UCSD-AML1 (cell line): Measurements from ENCODE around the gene LHPP.

ENCODE experiments used
- DNase-seq: peaks from one replicate; lab custom pipeline; 2025; ENCODE audit not compliant: unreplicated experiment; lab: John Stamatoyannopoulos, UW

Gene LHPP

DNA sequence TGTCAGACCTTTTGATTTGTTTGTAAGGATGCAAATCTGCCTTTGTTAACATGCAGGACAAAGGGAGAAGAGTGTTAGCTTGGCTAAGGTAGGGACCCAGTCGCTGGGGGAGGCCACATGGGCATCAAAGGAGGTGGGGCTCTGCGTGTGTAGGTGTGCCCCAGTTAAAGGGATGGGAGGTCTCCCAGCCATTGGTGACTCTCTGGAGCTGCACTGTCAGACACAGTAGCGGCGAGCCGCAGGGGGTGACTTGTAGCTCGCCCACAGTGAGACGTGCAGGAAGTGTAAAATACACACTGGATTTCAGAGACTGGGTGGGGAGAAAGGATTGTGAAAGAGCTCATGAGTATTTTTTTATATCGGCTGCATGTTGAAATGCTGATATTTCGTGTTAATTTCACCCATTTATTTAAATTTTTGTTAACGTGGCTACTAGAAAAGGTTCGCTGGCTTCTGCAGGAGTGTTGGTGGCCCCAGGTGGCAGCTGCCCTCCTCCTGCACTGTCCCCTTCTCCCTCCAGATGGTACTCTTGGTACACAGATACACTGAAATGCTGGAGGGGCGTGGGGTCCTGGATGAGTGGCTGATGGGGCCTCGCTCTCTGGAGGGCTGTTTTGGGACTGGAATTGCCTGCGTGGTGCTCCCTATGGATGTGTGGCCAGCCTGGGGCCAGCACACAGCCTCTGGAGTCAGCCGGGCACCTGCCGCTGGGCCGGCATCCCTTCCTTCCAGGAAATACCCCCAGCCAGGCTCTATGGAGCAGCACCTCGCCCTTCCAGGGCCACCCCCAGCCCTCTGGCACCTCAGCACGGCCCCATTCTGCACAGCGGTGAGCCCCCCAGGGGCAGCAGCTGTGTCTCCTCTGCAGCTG lies 59.2 kb downstream of the LHPP start:
- no peak for DNase-seq

DNA sequence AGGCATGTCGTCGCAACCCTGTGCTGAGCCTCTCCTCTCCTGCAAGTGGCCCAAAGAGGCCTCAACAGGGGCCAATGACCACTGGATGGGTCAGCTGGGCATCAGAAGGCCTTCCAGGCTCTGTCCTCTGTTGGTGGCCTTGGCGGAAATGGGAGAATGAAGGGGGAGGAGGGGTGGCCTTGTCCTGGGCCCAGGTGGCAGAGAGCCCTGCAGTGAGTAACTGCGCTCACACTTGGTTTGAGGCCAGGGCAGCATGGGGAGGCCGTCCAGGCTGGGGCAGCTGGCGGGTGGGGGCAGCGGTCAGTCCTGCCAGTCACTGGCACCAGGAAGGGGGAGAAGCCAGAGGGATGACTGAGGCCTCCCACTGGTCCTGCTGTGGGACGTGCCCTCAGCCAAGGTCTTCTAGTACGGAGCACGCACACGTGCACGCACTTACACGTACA lies 59.8 kb downstream of the LHPP start:
- no peak for DNase-seq

DNA sequence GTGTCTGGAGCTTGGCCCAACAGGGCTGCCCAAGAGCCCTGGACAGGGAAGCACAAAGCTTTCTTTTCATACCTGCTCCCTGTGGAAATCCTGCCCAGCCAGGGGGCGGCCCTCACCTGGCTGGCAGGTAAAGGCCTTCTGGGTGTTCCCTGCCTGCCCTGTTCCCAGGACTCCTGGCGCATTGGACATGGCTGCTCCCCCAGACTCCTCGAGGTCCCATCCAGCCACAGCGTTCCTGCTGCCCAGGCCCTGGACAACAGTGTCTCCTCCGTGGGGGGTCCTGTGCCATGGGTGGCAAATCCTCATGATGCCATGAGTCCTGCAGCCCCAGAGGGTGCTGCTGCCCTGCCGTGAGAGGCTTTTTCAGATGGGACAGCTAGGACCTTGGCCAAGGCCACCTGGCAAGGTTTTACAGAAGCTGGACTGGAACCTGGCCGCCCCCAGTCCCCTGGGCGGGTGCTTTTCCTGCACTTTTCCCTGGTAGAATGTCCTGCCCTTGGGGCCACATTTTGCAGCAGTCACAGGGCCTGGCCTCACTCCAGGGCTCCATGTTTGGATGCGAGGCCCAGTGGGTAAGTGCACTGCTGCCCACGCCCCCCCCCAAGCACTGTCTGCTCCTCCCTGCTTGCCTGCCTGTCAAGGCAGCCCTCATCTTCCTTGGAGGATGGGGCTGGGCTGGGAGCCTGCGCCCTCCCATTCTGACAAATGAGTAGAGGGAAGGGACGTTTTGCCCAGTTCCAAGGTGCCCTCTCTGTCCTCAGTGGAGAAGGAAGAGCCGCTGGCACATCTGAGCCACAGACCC lies 60.7 kb downstream of the LHPP start:
- DNase-seq = no peak

DNA sequence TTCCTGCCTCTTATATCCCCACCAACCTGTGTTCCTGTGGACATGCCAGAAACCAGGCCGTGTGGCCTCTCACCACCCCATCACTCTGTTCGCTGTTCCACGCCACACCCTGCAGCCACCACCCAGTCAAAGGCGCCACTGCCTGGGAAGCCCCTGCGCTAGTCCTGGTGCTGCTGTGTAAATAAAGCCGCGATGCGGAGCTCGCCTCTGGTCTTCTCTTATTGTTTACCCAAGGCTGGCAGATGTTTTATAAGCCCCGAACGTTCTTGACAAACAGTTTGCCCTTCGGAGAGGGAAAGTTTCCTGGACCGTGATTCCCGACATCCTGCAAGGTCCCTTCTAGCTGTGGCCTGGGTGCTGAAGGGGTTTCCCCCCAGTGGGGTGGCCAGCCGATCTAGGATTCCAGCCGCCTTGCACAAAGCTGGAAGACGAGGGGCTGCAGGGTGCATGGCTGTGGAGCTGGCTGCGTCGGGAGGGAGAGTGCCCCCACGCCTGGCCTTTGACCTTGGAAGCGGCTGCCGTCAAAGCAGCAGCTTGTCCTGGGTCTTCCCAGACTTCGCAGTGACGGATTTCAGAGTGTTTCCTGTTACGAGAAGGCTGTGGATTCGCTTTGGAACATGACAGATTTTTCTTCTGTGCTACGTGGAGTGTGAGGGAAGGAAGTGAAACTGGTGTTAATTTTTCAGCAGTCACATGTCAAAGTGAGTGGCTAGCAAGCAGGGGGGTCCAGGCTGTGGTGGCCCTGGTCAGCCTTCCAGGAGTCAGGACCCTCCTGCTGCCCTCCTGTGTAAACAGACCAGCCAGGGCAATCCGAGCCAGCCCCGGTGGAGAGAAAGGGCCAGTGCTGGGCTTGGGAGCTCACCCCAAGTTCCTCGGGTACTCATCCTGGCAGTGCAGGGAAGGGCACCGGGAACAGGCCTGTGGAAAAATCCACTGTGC lies 61.6 kb downstream of the LHPP start:
- no peak for DNase-seq

DNA sequence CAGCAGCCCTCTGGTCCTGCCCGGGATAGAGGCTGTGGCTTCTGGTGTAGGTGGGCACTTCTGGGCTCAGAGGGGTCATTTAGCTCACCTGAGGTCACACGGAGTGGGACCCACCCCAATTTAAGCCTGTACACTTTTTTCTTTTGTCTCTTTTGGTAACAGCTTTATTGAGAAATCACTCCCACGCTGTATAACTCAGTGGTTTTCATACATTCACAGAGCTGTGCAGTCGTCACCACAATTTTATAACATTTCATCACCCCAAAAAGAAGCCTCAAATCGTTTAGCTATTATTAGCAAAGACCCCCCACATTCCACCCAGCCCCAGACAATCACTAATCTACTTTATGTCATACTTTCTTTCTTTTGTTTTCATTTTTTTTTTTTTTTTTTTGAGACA lies 62.3 kb downstream of the LHPP start:
- no peak for DNase-seq

DNA sequence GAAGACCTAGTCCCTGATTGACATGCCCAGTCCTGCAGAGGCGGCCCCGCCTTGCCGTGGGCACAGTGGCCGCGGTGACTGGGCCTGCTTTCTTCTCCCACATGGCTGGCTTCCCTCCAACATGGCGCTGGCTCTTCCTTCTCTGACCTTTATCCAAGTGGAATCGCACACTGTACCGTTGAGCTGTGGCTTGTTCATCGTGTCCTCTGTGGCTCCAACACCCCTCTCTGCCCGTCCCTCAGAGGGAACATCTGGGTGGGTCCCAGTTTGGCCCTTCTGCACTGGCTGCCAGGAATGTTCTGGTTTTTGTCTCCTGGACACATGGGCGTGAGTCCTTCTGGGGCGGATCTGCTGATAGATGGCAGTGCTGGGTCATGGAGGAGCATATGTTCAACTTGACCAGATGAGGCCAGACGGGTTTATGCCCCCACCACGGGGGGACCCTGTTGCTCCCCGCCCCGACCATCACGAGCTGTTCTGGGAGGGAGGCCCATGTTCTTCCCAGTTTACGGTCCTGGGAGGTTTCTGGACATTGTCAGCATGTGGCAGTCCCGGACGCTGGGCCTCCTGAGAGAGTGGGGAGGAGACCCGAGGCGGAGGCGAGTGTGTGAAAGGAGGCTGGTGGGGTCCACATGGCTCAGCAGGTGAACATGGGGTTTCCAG lies 63.5 kb downstream of the LHPP start:
- DNase-seq = no peak

DNA sequence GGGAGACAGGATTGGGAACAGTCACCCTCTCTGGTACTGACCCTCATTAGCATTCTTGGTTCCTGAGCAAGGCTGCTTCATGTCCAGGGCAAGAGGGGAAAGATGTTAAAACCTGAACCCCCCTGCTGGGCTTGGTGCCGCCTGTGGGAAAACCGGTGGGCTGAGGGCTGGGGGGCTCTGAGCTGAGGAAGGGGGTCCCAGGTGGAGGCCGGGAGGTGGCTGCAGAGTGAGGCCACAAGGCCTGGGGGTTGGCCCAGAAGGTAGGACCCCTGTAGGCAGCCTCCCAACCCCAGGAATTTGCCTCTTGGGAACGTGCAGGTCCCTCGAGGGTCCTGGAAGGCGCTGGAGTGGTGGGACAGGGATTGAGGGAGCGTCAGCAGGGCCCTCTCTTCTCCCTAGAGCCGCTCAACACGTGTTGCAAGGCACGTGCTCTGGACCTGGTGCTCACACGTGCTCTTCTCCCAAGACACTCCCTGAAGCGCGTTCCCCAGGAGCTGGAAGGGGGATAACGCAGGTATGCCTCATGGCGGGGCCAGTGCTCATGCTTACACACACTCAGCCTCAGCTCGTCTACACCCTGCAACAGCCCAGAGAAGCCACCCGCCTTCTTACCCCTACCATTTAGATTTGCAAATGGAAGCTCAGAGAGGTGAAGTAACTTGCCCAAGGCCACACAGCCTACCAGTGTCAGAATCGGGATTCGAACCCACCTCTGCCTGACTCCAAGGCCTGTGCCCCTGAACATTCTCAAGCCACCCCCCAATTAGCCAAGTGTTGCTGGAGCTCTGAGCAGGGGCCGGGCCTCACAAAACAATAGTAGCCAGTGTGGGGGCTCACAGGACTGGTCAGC lies 64.4 kb downstream of the LHPP start:
- no peak for DNase-seq

DNA sequence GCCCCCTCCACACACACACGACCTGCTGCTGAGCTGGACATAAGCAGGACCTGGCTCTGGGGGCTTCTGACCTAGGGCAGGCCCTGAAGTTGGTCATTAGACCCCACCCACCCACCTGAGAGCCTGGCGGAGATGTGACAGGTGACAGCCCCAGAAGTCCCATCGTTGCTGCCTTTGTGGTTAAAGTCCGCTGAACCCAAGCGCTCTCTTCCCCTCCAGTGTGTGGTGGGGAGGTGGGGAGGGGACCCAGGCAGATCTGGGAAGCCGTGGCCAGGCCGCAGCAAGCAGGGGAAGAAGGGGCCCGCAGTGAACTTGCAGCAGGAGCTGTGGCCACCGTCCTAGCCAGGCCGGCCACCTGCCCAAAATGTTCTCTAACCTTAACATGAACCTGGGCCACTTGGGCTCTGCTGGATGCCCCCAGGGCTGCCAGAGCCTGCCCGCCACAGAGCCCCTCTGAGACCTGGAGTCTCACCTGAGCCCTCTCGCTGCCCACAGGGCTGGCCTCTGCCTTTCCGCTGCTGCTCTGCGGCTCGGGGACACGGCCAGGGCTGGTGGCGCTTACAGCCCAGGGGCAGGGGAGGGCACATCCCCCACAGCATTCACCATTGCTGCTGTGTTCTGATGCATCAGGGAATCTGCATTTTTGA lies 65.1 kb downstream of the LHPP start:
- no peak for DNase-seq

DNA sequence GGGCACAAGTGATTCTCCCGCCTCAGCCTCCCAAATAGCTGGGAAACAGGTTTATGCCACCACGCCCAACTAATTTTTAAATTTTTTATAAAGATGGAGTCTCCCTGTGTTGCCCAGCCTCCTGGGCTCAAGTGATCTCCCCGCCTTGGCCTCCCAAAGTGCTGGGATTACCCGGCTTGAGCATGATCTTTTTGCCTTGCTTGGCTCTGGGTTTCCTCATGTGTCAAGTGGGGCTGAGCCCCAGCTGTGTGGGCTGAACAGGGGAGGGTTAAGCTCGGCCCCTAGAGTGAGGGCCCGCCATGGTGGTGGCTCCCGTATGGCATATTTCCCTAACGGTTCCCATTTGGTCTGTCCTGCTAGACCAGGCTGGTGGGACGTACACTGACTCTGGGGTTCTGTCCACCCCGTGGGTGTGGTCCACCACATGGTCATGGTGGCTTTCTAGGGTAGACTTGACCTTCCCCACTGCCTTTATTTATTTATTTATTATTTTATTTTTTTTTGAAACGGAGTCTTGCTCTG lies 66.3 kb downstream of the LHPP start:
- DNase-seq = no peak

DNA sequence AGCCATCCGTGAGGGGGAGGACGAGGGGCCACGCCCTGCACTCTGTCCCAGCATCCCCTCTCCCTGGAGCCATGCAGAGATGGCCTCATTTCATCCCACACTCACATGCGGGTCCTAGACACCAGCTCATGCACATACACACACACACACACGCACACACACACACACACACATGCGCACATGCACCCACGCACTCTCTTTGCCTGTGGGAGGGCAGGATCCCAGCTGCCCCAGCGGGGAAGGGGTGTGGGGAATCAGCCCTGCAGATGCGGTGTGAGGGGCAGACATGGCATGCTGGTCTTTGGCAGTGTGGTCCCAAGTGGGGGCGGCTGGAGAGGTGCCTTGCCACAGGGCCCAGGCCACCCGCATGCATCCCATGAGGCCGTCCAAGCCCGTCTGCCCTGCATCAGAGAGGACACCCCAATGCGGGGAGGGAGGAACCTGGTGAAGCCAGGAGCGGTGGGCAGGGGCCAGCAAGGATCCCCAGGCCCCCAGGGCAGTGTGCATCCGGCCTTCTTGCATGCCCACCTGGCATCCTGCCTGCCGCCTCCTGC lies 68.1 kb downstream of the LHPP start:
- DNase-seq = no peak

DNA sequence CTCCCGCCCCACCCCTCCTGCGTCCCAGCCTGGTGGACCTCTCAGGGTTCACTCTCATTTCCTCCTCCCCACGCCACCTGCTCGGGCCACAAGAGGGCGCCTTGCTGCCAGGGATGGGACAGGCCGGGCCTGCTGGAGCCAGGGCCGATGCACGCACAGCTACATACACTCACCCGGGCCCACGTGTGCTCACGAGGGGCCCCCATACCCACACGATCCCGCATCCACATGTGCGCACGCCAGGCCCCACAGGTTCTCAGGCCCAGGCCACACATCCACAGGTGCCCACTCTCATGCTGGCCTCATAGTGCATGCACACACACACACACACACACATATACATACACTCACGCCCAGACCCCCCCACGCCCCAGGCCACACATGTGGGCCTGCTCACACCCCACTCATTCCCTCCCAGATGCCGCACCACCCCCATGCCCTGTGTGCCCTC lies 68.6 kb downstream of the LHPP start:
- DNase-seq = peak; percentile 81

DNA sequence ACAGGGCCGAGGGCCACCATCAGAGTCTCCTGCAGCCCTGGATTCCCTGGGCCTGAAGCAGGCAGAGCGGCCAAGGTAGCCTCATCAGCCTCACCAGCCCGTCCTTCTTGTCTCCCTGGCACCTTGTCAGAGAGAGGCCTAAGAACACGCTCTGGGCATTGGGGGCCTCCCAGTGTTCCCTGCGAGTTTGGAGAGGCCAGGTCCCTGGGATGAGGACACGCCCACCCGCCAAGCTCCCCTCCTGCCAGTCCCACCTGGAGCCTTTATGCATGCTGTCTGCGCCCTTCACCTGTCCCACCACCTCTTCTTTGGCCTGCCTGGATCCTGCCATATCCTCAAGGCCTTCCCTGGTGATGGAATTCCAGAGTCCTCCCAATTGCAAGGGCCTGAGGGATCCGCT lies 69.2 kb downstream of the LHPP start:
- DNase-seq = no peak

DNA sequence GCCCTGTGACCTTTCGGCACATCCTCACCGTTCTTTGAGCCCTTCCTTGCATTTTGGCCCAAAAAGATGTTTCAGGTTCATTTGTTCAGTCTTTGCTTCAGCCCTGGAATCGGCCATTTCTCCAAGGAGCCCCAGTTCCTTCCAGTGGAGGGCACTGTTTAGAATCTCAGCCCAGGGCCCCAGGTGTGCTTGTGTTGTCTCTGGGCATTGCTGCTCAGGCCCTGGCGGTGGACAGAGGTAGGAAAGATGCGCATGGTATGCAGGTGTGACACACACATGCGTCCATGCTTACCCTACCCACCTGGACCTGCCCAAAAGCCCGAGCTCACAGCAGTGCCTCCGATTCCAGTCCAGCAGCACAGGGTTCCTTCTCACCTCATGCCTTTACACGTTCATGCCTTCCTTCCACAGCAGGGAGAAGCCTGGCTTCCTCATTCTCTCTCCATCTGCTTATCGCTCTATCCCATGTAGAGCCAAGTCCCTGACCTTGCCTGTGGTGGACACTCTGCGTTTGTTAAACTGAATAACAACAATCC lies 70.6 kb downstream of the LHPP start:
- no peak for DNase-seq

DNA sequence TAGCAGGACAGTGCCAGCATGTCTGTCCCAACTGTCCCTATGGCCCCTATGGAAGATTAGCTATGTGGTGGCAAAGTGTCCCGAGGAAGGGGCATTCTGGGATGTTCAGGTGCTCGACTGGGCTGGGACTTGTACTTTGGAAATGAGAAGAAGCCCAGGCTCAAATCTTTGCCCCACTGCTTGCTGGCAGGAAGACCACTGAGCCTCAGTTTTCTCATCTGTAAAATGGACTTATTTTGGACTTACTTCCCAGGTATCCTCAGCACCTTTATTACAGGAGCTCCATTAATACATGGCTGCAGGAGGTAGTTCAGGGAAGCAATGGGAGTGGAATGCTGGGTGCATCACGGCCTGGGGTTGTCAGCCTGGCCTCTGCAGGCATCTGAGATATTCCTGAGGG lies 71.2 kb downstream of the LHPP start:
- no peak for DNase-seq

DNA sequence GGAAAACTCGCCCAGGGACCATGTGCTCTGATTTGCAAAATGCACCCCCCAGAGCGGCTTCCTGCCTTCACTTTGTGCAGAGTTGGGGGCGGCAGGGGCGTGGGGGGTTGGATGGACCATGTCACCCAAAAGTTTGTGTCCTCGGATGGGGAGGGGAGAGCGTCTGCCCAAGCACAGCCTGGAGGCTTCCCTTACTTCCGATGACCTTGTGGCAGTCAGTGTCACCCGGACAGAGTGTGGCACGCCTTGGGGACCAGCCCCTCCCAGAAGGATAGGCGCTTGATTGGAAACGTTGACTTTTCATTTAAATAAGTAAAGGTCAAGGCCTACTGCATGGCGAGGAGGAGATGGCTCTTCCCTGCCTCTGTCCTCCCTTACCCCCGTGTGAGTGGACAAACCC lies 71.6 kb downstream of the LHPP start:
- no peak for DNase-seq

DNA sequence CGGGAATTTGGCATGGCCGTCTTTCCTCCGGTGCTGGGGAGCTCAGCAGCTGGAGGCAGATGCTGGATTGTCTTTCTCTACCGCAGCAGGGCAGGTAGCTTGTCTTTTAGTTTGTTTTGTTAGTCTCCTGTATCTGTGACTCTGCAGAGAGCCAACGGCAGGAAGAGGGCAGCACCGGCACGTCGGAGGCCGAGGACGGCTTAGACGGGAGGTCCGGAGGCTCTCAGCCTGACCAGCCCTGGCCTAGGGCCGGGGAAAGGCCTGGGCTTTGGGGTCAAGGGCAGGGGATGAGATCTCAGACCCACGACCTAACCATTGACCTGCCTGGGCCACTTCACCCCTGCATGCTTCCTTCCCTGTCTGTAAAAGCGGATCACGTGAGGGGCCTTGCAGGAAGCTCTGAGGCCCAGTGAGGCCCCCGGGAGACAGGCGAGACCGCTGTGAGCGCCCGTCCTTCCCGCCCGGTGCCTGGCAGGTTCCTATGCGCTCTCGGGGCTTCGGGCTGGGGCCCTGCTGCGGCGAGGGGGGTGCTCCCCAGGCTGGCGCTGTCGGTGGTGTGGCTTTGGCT lies 72.7 kb downstream of the LHPP start:
- peak; percentile 63 for DNase-seq

DNA sequence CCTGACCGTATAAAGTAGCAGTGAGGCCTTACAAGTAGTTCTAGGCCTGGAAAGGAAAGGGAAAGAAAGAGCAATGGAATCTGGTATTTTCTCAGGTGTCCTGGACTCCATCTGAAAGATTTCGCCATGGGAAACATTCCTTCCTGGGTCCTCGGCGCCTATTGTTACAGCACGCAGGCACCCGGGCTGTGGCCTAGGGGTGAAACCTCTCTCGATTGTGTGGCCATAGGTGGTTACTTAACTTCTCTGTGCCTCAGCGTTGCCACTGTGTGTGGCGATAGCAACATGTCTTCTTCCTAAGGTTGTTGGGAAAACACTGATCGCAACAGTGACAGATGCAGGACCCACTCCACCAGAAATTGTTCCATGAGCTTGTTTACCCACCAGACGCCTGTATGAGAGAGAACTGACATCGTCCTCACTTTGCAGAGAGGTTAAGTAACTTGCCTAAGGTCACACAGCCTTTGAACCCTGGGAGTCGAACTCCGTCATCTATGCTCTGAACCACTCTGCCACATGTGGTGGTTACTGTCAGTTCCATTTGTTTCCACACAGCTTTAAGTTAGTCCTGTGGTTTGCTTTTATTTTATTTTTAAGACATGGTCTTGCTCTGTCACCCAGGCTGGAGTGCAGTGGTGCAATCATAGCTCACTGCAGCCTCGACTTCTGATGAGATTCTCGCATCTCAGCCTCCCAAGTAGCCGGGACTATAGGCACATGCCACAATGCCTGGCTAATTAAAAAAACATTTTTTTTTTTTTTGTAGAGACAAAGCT lies 73.4 kb downstream of the LHPP start:
- DNase-seq = no peak
